GM12892 (cell line): ENCODE results near the gene HAGHL.

Experiments used
- POLR2A ChIP-seq: IDR thresholded peaks from 2 replicates; pipeline ENCODE4 v1.6.1; 2011; ENCODE audit warnings: low read depth, low read length, control low read depth
- POLR2AphosphoS5 ChIP-seq: IDR thresholded peaks from 2 replicates; pipeline ENCODE4 v1.6.1; 2011; ENCODE audit warnings: low read depth, low read length, control low read depth
- TAF1 ChIP-seq: IDR thresholded peaks from 2 replicates; pipeline ENCODE4 v1.6.1; 2011; ENCODE audit warnings: low read depth, mild to moderate bottlenecking, control low read depth, low read length, borderline replicate concordance

GRCh38 chr16:685967-686366 is 40.9 kb upstream of the HAGHL start:
- no peak for TF ChIP-seq TAF1
- TF ChIP-seq POLR2AphosphoS5: no peak
- TF ChIP-seq POLR2A: no peak
